ENCODE results near the gene HABP4.

Gene HABP4

DNA sequence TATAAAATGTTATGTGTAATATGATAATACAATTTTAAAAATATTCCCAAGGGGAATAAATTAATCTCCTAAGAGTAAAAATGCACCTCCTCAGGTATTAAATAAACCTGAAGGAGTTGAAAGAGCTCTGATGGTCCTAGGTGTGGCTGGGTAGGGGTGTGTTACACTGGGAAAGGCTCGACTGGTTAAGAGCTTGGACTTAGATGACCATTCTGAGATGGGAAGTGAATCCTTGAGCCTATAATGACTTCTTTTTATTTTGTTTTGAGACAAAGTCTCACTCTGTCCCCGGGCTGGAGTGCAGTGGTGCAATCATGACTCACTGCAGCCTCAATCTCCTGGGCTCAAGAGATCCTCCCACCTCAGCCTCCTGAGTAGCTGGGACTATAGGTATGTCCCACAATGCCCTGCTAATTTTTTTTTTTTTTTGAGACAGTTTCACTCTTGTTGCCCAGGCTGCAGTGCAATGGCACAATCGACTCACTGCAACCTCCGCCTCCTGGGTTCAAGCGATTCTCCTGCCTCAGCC lies 9.2 kb upstream of the HABP4 start:
- H3K27me3 ChIP-seq (ENCODE audit: control insufficient read depth, insufficient read depth, low read length), result no peaks in the 10 kb centered on the region
- no peak overlapping the region for H3K4me3 ChIP-seq (ENCODE audit: low read depth, low read length)
- no peaks in the 10 kb centered on the region for H3K4me1 ChIP-seq (ENCODE audit: control insufficient read depth, insufficient read depth, low read length)
- H3K9ac ChIP-seq (ENCODE audit: low read depth, low read length), result no peak overlapping the region
- no peaks in the 10 kb centered on the region for H3K36me3 ChIP-seq (ENCODE audit: control insufficient read depth, insufficient read depth, low read length)
- H3K9me3 ChIP-seq (ENCODE audit: control insufficient read depth, insufficient read depth, low read length), result no peaks in the 10 kb centered on the region

DNA sequence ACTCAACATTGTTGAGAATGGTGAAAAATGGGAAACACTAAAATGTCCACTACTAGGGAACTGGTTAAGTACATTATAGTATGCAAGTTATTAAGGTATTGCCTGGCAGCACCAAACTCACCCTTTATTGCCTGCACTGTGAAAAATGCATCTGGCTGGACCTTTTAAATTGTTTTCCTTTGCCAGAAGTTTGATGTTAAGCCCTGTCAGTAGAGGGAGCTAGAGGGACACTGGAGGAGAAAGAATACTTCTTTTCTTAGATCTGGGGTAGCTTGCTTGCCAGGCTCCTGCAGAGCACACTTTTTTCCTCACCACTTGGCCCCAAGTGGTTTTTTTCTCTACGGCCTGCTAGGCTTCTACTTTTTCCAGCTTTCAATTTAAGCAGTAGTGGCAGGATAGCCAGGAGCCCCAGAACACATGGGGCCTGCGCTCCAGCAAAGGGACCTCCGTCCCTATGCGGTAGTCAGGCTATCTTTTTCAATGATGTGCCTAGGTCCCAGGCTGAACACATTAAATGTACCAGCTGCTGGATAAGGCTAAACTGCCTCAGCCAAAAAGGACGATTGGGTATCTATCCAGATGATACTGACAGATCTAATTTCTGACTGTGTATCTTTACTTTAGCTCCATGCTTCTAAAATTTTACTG lies 8.0 kb upstream of the HABP4 start:
- H3K9ac ChIP-seq (ENCODE audit: low read depth, low read length), result no peak overlapping the region
- H3K36me3 ChIP-seq (ENCODE audit: control insufficient read depth, insufficient read depth, low read length), result no peaks in the 10 kb centered on the region
- no peaks in the 10 kb centered on the region for H3K4me1 ChIP-seq (ENCODE audit: control insufficient read depth, insufficient read depth, low read length)
- H3K27me3 ChIP-seq (ENCODE audit: control insufficient read depth, insufficient read depth, low read length), result no peaks in the 10 kb centered on the region
- H3K9me3 ChIP-seq (ENCODE audit: control insufficient read depth, insufficient read depth, low read length), result no peaks in the 10 kb centered on the region
- no peak overlapping the region for H3K4me3 ChIP-seq (ENCODE audit: low read depth, low read length)

DNA sequence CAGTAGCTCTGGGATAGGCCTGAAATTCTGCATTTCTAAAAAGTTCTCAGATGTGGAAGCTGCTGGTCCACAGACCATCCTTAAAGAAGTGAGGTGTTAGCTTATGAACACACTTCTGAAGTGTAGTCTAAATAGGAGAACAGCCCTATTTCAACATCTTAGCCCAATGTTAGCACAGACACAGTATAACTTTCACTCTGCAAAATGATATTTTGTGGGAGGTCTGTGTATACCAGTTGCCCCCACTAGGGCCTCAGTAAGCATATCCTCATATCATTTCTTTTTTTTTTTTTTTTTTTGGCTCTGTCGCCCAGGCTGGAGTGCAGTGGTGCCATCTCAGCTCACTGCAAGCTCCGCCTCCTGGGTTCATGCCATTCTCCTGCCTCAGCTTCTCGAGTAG lies 7.5 kb upstream of the HABP4 start:
- H3K4me3 ChIP-seq (ENCODE audit: low read depth, low read length), result no peak overlapping the region
- no peaks in the 10 kb centered on the region for H3K4me1 ChIP-seq (ENCODE audit: control insufficient read depth, insufficient read depth, low read length)
- H3K9ac ChIP-seq (ENCODE audit: low read depth, low read length), result no peak overlapping the region
- no peaks in the 10 kb centered on the region for H3K36me3 ChIP-seq (ENCODE audit: control insufficient read depth, insufficient read depth, low read length)
- H3K9me3 ChIP-seq (ENCODE audit: control insufficient read depth, insufficient read depth, low read length), result no peaks in the 10 kb centered on the region
- H3K27me3 ChIP-seq (ENCODE audit: control insufficient read depth, insufficient read depth, low read length), result peaks cover 3% of the 10 kb centered on the region

DNA sequence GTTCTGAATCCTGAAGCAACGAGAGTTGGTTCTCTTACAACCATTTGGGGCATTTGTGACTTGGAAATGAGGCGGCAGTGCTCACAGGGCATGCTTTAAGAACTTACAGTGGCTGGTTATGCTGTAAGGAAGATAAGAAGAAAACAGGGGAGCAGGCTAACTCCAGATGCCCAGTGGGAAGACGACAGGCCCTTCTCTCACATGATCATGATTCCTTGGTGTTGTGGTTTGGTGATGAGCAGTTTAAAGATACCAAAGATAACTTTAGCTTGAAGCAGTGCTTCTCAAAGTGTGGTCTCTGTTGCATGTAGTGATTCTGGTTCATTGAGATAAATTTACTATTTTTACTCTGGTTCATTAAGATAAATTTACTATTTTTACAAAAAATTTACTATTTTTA lies 2.6 kb upstream of the HABP4 start:
- no peak overlapping the region for H3K4me3 ChIP-seq (ENCODE audit: low read depth, low read length)
- H3K9ac ChIP-seq (ENCODE audit: low read depth, low read length), result no peak overlapping the region
- no peaks in the 10 kb centered on the region for H3K36me3 ChIP-seq (ENCODE audit: control insufficient read depth, insufficient read depth, low read length)
- H3K4me1 ChIP-seq (ENCODE audit: control insufficient read depth, insufficient read depth, low read length), result peaks cover 8% of the 10 kb centered on the region
- H3K9me3 ChIP-seq (ENCODE audit: control insufficient read depth, insufficient read depth, low read length), result no peaks in the 10 kb centered on the region
- H3K27me3 ChIP-seq (ENCODE audit: control insufficient read depth, insufficient read depth, low read length), result peaks cover 32% of the 10 kb centered on the region

DNA sequence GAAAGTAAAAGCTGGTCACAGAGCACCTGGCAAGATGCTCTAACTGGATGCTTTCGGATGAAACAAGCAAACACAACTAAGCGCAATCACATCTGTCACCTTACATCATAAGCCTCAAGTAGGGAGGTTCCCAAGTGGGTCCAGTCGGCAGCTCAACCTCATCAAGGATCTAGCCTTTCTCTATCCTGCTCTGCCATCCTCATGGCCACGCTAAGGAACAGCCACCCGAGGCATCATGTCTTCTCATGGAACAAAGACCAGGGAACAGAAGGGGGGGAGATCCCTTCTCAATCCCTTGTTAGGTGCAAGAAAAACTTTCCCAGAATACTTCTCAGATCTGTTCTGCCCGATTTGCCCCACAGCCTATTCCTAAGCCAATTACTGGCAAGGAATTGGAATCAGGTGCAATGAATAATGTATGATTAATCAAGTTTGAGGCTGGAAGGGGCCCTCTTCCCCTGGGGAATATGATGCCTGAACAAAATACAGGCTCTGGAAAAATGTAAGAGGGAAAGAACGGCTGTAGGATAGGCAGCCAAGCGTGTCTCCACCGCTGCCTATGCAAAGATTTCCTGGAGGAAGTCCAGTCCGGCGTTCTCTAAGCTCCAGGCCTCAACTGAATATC lies 1.3 kb upstream of the HABP4 start:
- Histone ChIP-seq H3K9ac (ENCODE audit: low read depth, low read length) (no peak overlapping the region), H3K9me3 (ENCODE audit: control insufficient read depth, insufficient read depth, low read length) (no peaks in the 10 kb centered on the region), H3K4me3 (ENCODE audit: low read depth, low read length) (no peak overlapping the region), H3K4me1 (ENCODE audit: control insufficient read depth, insufficient read depth, low read length) (peaks cover 8% of the 10 kb centered on the region), H3K36me3 (ENCODE audit: control insufficient read depth, insufficient read depth, low read length) (no peaks in the 10 kb centered on the region), H3K27me3 (ENCODE audit: control insufficient read depth, insufficient read depth, low read length) (peaks cover 32% of the 10 kb centered on the region)

GRCh38 chr9:96449523-96449844 lies 485 bp upstream of the HABP4 start:
- H3K36me3 ChIP-seq (ENCODE audit: control insufficient read depth, insufficient read depth, low read length), result no peaks in the 10 kb centered on the region
- H3K9ac ChIP-seq (ENCODE audit: low read depth, low read length), result no peak overlapping the region
- H3K4me3 ChIP-seq (ENCODE audit: low read depth, low read length), result peak overlapping the region; percentile 59
- H3K4me1 ChIP-seq (ENCODE audit: control insufficient read depth, insufficient read depth, low read length), result peaks cover 8% of the 10 kb centered on the region
- H3K27me3 ChIP-seq (ENCODE audit: control insufficient read depth, insufficient read depth, low read length), result peaks cover 32% of the 10 kb centered on the region
- H3K9me3 ChIP-seq (ENCODE audit: control insufficient read depth, insufficient read depth, low read length), result no peaks in the 10 kb centered on the region

DNA sequence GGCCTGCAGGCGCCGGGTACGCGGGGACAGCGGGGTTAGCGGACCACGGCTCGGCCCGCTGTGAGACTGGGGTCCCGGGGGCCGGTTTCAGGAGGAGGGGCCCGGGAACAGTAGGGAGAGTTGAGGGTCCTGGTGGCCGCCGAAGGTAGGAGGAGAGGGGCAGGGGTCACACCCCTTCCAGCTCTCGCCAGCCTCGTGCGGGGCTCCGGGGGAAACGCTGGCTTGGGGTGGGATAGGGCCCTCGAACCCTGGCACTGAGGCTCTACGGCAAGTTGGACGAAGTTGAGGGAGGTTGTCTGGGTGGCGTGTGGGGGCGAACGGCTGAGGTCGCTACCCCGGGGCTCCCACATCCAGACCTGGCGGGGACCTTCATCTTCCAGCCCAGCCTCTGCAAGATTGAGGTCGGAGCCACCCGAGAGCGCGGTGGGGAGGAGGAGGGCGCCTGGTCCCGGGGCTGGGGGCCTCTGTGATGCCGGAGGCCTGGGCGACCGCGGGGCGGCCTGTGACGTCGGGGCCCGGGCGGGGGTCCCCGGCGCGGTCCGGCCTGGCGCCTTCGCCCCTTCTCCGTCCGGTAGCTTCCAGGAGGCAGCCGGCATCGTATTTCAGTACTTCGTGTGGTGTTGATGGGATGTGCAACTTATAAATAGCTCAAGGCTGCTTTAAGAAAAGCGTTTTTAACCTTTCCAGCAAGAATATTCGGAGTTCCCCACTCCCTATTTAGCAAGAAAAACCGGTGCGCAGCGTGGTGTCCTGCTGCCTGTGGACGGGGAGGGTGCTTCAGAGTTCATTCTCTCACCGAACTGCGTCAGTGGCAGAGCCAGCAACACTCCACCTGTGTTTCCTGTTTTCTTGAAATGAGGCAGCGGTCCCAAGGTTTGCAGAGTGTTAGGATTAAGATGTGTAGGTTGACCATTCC lies 902 bp downstream of the HABP4 start:
- no peaks in the 10 kb centered on the region for H3K36me3 ChIP-seq (ENCODE audit: control insufficient read depth, insufficient read depth, low read length)
- H3K9me3 ChIP-seq (ENCODE audit: control insufficient read depth, insufficient read depth, low read length), result no peaks in the 10 kb centered on the region
- H3K9ac ChIP-seq (ENCODE audit: low read depth, low read length), result no peak overlapping the region
- peak overlapping the region; percentile 58 for H3K4me3 ChIP-seq (ENCODE audit: low read depth, low read length)
- peaks cover 32% of the 10 kb centered on the region for H3K27me3 ChIP-seq (ENCODE audit: control insufficient read depth, insufficient read depth, low read length)
- H3K4me1 ChIP-seq (ENCODE audit: control insufficient read depth, insufficient read depth, low read length), result peaks cover 8% of the 10 kb centered on the region

GRCh38 chr9:96453625-96454024 lies 3.7 kb downstream of the HABP4 start:
- no peaks in the 10 kb centered on the region for H3K36me3 ChIP-seq (ENCODE audit: control insufficient read depth, insufficient read depth, low read length)
- H3K9ac ChIP-seq (ENCODE audit: low read depth, low read length), result no peak overlapping the region
- H3K4me3 ChIP-seq (ENCODE audit: low read depth, low read length), result no peak overlapping the region
- peaks cover 20% of the 10 kb centered on the region for H3K27me3 ChIP-seq (ENCODE audit: control insufficient read depth, insufficient read depth, low read length)
- peaks cover 8% of the 10 kb centered on the region for H3K4me1 ChIP-seq (ENCODE audit: control insufficient read depth, insufficient read depth, low read length)
- no peaks in the 10 kb centered on the region for H3K9me3 ChIP-seq (ENCODE audit: control insufficient read depth, insufficient read depth, low read length)

DNA sequence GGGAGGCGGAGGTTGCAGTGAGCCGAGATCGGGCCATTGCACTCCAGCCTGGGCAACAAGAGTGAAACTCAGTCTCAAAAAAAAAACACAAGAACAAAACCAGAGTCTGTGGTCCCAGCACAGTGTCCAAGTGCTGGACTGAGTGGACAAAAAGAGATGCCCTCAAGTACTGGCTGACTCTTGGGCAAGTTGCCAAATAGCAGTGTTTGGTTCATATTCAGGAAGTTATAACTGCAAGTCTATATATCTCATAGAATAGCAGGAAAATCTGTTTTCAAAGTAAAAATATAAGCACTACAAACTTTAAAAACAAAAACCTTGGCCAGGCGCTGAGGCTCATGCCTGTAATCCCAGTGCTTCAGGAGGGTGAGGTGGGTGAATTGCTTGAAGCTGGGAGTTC lies 7.3 kb downstream of the HABP4 start:
- Histone ChIP-seq H3K27me3 (ENCODE audit: control insufficient read depth, insufficient read depth, low read length) (no peaks in the 10 kb centered on the region), H3K4me3 (ENCODE audit: low read depth, low read length) (no peak overlapping the region), H3K9me3 (ENCODE audit: control insufficient read depth, insufficient read depth, low read length) (no peaks in the 10 kb centered on the region), H3K9ac (ENCODE audit: low read depth, low read length) (no peak overlapping the region), H3K36me3 (ENCODE audit: control insufficient read depth, insufficient read depth, low read length) (no peaks in the 10 kb centered on the region), H3K4me1 (ENCODE audit: control insufficient read depth, insufficient read depth, low read length) (peaks cover 6% of the 10 kb centered on the region)

GRCh38 chr9:96458226-96458625 lies 8.3 kb downstream of the HABP4 start:
- Histone ChIP-seq H3K9ac (ENCODE audit: low read depth, low read length) (no peak overlapping the region), H3K9me3 (ENCODE audit: control insufficient read depth, insufficient read depth, low read length) (no peaks in the 10 kb centered on the region)

DNA sequence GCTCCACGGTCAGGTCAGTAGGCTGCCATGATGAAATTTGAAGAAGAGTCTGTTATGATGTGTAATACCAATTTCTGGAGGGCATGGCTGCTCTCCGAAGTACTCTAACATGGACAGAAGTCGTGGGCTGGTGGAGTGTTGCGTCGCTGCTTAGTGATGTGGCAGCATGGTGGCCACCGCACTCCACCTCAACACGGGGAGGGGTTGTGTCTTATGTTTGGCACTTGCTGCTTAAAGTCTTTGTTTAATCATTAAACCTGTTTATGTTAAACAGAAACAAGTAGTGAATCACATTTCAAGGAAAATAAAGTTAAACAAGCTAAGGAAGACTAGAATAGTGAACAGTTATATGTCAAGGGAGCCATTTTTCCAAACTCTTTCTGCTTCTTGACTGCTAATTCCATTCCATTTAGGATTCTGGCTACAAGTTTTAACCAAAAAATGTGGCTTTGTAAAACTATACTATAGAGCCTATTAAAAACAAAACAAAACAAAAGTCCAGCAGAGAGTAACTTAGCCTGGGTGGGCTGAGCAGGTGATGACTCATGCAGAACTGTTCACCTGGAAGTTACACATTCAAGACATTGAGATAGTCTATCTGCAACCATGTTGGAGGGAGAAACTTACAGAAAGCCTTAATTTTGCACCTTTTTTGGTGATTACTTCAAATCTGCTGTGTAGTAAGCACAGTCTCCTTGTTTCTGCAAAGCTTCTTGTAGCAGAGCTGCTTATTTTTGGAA lies 9.5 kb downstream of the HABP4 start:
- H3K4me1 ChIP-seq (ENCODE audit: control insufficient read depth, insufficient read depth, low read length), result peaks cover 9% of the 10 kb centered on the region
- H3K36me3 ChIP-seq (ENCODE audit: control insufficient read depth, insufficient read depth, low read length), result no peaks in the 10 kb centered on the region
- no peak overlapping the region for H3K9ac ChIP-seq (ENCODE audit: low read depth, low read length)
- H3K9me3 ChIP-seq (ENCODE audit: control insufficient read depth, insufficient read depth, low read length), result no peaks in the 10 kb centered on the region
- H3K27me3 ChIP-seq (ENCODE audit: control insufficient read depth, insufficient read depth, low read length), result no peaks in the 10 kb centered on the region
- no peak overlapping the region for H3K4me3 ChIP-seq (ENCODE audit: low read depth, low read length)

More at GRCh38 chr9:96458226-96458625, 8.3 kb downstream of the HABP4 start:
- Histone ChIP-seq H3K27me3 (ENCODE audit: control insufficient read depth, insufficient read depth, low read length) (no peaks in the 10 kb centered on the region), H3K36me3 (ENCODE audit: control insufficient read depth, insufficient read depth, low read length) (no peaks in the 10 kb centered on the region), H3K4me1 (ENCODE audit: control insufficient read depth, insufficient read depth, low read length) (peaks cover 9% of the 10 kb centered on the region), H3K4me3 (ENCODE audit: low read depth, low read length) (no peak overlapping the region)

All from iPS-15b (cell line).